Right lobe of liver (tissue), 6 donors: ENCODE results near the gene MCC. TPM values are rescaled to one million over a fixed set of nuclear protein-coding genes. Genes with fewer than 3 reads are reported as not detected.
"Not testable (repeated sequence)": the region's sequence is repeated elsewhere in the genome, so short reads cannot be mapped to it uniquely, and the experiment has no call there.

Experiments
- ATAC-seq, 4 donors: fragments of 200-7000 bp; cut with Tn5 transposase; one replicate each; pipeline ENCODE4 v1.9.1; 2020; ENCODE audit warnings: mild to moderate bottlenecking in 4 of 4, moderate library complexity in 4 of 4
- DNase-seq, 3 donors: peaks; one replicate each; pipeline ENCODE4 v3.0.0-alpha.2; 2020
- H3K27ac ChIP-seq, 3 donors: fragments of 200-600 bp; one replicate each; pipeline ENCODE4 v1.8.0; 2022
- H3K27me3 ChIP-seq, 2 donors: fragments of 200-600 bp; one replicate each; pipeline ENCODE4 v1.8.0; 2022
- H3K36me3 ChIP-seq, 4 donors: fragments of 200-600 bp; sonication (generic) in 1 of 4; one replicate each; pipeline versions ENCODE4 v1.5.1 to v1.8.0; 2017 to 2022; ENCODE audit warnings: control low read depth in 1 of 4
- H3K4me1 ChIP-seq, 4 donors: fragments of 200-600 bp; sonication (generic) in 1 of 4; one replicate each; pipeline versions ENCODE4 v1.5.1 to v1.8.0; 2017 to 2022; ENCODE audit warnings: control low read depth in 1 of 4
- H3K4me3 ChIP-seq, 3 donors: fragments of 200-600 bp; one replicate each; pipeline ENCODE4 v1.8.0; 2022
- H3K9me3 ChIP-seq, 4 donors: fragments of 200-600 bp; sonication (generic) in 1 of 4; one replicate each; pipeline versions ENCODE4 v1.5.1 to v1.8.0; 2017 to 2022; ENCODE audit warnings: control low read depth in 1 of 4
- POLR2A ChIP-seq: fragments of 450-650 bp; IDR thresholded peaks from one replicate; pipeline ENCODE4 v1.6.1; 2017; ENCODE audit warnings: antibody characterized with exemption, mild to moderate bottlenecking
- WGBS: methylation state at CpG from one replicate; pipeline ENCODE4 v1.1.6; 2018; ENCODE audit warnings: low coverage, low lambda C conversion rate; ENCODE audit not compliant: insufficient coverage; ENCODE audit errors: missing lambda C conversion rate; 5-methylcytosine and 5-hydroxymethylcytosine counted together
- intact Hi-C, 2 donors: fragments of 100-400 bp; cut with DNase I; formaldehyde crosslinking; loops; one replicate each; pipeline versions ENCODE4 v1.11.2 to v1.14.1; 2022
- total RNA-seq, 6 experiments: library from RNA; depleted of rRNA in 2 of 6; stranded (reverse); fragments of >200 nt in 2 of 6; fragmentation: NEBNext Ultra II Directional in 3 of 6; extraction: Animal tissue kit (Norgen Biotek cat#: 25700) in 3 of 6; gene quantifications; one replicate each; pipeline versions ENCODE4 v1.1.0 to v1.2.4, GENCODE V29; 2016 to 2023
- TF ChIP-seq, protein P1 (sequence below), 4 donors: fragments of 200-600 bp in 3 of 4; fragments of 450-650 bp in 1 of 4; IDR thresholded peaks; one replicate each; pipeline versions ENCODE4 v1.5.1 to v1.8.0; 2016 to 2022; ENCODE audit warnings: antibody characterized with exemption in 4 of 4, mild to moderate bottlenecking in 2 of 4
- donor health status: DM: no; HTN: yes; CAD: no.
- donor health status: DM: no; HTN: no; CAD: no.
- donor health status: DM: no; HTN: no; CAD: no.
- donor health status: DM: no; HTN: yes; CAD: no.
- donor health status: DM: no; HTN: yes; CAD: no.

Gene MCC
- total RNA-seq, 6 experiments from 2014 or later: 23.1 to 35.2 (median 26.1) TPM

DNA sequence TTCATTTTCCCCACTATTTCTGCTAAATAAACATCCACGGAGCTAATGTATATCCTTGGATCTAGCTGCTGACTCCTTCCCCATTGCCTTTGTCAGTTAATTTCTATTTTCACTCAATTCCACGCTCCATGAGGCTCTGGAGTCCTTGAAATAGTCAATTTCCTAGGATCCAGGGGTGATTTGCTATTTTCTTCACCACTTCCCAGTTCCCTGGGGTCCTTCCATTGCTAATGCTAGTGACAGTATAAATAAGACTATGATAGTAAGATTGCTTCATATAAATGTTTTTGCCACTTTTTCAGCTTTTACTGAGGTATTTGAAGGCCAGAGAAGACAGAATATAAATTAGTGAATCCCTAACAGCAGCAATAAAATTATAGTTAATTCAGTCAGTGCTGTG, 66.6 kb downstream of the MCC start:
- H3K27ac ChIP-seq: no peak overlapping the region
- TF ChIP-seq, protein P1, sequence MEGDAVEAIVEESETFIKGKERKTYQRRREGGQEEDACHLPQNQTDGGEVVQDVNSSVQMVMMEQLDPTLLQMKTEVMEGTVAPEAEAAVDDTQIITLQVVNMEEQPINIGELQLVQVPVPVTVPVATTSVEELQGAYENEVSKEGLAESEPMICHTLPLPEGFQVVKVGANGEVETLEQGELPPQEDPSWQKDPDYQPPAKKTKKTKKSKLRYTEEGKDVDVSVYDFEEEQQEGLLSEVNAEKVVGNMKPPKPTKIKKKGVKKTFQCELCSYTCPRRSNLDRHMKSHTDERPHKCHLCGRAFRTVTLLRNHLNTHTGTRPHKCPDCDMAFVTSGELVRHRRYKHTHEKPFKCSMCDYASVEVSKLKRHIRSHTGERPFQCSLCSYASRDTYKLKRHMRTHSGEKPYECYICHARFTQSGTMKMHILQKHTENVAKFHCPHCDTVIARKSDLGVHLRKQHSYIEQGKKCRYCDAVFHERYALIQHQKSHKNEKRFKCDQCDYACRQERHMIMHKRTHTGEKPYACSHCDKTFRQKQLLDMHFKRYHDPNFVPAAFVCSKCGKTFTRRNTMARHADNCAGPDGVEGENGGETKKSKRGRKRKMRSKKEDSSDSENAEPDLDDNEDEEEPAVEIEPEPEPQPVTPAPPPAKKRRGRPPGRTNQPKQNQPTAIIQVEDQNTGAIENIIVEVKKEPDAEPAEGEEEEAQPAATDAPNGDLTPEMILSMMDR (IDR thresholded peaks at IDR 0.05): no peak
- TF ChIP-seq POLR2A: no peak
- H3K27me3 ChIP-seq: no peaks in the 10 kb centered on the region
- 85% methylated on average over 2 of the region's 2 CpGs for WGBS
- H3K9me3 ChIP-seq: no peaks in the 10 kb centered on the region
- intact Hi-C loops: no loop called here
- H3K4me1 ChIP-seq: peaks cover 0 to 8% (median 0%) of the 10 kb centered on the region in 4 donors
- H3K4me3 ChIP-seq: no peak overlapping the region
- no peaks in the 10 kb centered on the region for H3K36me3 ChIP-seq
- DNase-seq: no peak
- ATAC-seq: no peak

DNA sequence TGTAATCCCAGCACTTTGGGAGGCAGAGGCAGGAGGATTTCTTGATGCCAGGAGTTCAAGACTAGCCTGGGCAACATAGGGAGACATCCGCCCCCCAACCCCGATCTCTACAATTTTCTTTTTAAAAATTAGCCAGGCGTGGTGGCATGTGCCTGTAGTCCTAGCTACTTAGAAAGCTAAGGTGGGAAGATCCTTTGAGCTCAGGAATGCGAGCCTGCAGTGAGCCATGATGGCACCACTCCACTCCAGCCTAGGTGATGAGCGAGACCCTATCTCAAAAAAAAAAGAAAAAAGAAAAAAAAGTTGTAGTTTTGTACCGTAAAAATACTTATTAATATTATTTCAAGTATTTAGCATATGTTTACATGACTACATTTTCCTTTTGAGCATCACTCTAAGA, 82.7 kb downstream of the MCC start:
- no peak for ATAC-seq

DNA sequence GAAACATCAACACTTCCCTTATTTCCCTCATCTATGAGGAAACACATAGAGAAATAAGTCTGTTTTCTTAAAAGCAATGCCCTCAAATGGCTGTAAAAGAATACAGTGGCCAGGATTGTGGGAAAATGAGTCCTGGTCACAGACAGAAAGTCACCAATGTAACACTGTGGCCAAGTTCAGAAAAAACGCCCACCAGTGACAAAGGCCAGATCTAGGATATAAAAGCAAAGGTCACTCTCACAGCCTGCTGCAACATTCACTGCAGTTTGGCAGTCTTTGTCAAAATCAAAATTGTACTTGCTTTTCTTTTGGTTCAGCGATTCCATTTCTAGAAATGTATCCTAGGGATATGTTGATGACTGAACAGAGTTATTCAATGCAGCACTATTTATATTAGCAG, 84.0 kb downstream of the MCC start:
- Histone ChIP-seq H3K27ac (no peak overlapping the region), H3K27me3 (no peaks in the 10 kb centered on the region), H3K4me3 (no peak overlapping the region), H3K36me3 (no peaks in the 10 kb centered on the region), H3K4me1 (peaks cover 0 to 5% (median 3%) of the 10 kb centered on the region in 4 donors), H3K9me3 (no peaks in the 10 kb centered on the region)
- intact Hi-C loops: no loop called here
- DNase-seq: peak in 1 of 3 donors; percentile 47
- TF ChIP-seq, protein P1 (IDR thresholded peaks at IDR 0.05): no peak
- no peak for TF ChIP-seq POLR2A
- 18% methylated on average over 2 of the region's 2 CpGs for WGBS
- peak; percentile 81 to 96 (median 87) for ATAC-seq

More for the DNA sequence above, 82.7 kb downstream of the MCC start:
- no peak for DNase-seq
- no peaks in the 10 kb centered on the region for H3K36me3 ChIP-seq
- no peak overlapping the region for H3K27ac ChIP-seq
- H3K4me1 ChIP-seq: peaks cover 0 to 5% (median 3%) of the 10 kb centered on the region in 4 donors
- TF ChIP-seq, protein P1 (IDR thresholded peaks at IDR 0.05): no peak
- H3K27me3 ChIP-seq: no peaks in the 10 kb centered on the region
- intact Hi-C loops: no loop called here
- H3K9me3 ChIP-seq: no peaks in the 10 kb centered on the region
- WGBS: 83% methylated on average over 4 of the region's 6 CpGs
- no peak overlapping the region for H3K4me3 ChIP-seq

DNA sequence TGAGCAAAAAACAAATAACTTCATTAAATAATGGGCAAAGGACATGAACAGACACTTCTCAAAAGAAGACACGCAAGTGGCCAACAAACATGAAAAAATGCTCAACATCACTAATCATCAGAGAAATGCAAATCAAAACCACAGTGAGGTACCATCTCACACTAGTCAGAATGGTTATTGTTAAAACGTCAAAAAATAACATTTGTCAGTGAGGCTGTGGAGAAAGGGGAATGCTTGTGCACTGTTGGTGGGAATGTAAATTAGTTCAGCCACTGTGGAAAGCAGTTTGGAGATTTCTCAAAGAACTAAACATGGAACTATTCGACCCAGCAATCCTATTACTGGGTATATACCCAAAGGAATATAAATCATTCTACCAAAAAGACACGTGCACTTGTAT, 90.3 kb downstream of the MCC start:
- 71% methylated on average over 3 of the region's 4 CpGs for WGBS
- DNase-seq, H3K27ac ChIP-seq, H3K4me1 ChIP-seq, H3K9me3 ChIP-seq, H3K4me3 ChIP-seq, H3K36me3 ChIP-seq, ATAC-seq, H3K27me3 ChIP-seq, intact Hi-C loops: not testable (repeated sequence)

DNA sequence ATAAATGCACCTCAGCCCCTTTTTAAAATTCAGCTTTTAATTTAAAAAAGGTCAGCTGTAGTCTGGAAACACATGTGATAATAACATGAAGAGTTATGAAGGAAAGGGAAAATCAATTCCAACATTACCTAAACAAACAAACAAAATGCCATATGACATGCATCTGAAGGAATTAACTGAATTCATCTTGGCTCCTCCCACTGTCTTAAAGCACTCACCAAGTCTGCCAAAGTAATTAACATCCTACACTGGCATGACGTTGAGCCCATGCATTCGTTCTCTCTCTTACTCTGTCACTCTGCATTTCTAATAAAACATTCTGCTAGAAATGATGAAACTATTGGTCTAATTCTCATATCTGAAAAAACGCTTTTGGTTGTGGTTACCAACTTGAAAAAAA, 91.2 kb downstream of the MCC start:
- TF ChIP-seq POLR2A: no peak
- TF ChIP-seq, protein P1 (IDR thresholded peaks at IDR 0.05): no peak
- ATAC-seq: no peak
- intact Hi-C loops: no loop called here
- DNase-seq: no peak
- WGBS: 68% methylated on average over 3 of the region's 3 CpGs
- Histone ChIP-seq H3K36me3 (no peaks in the 10 kb centered on the region), H3K4me1 (no peaks in the 10 kb centered on the region), H3K4me3 (no peak overlapping the region), H3K27me3 (no peaks in the 10 kb centered on the region), H3K27ac (no peak overlapping the region), H3K9me3 (no peaks in the 10 kb centered on the region)
